HG03039 (cell line): ENCODE data around the gene LRRC2.
"Not testable (repeated sequence)": the region's sequence is repeated elsewhere in the genome, so short reads cannot be mapped to it uniquely, and the experiment has no call there.

Experiments used
- ATAC-seq: cut with Tn5 transposase; IDR thresholded peaks from one replicate; pipeline ENCODE4 v1.9.1; 2021; ENCODE audit warnings: mild to moderate bottlenecking, moderate library complexity; ENCODE audit not compliant: unreplicated experiment

LRRC2 gene

DNA sequence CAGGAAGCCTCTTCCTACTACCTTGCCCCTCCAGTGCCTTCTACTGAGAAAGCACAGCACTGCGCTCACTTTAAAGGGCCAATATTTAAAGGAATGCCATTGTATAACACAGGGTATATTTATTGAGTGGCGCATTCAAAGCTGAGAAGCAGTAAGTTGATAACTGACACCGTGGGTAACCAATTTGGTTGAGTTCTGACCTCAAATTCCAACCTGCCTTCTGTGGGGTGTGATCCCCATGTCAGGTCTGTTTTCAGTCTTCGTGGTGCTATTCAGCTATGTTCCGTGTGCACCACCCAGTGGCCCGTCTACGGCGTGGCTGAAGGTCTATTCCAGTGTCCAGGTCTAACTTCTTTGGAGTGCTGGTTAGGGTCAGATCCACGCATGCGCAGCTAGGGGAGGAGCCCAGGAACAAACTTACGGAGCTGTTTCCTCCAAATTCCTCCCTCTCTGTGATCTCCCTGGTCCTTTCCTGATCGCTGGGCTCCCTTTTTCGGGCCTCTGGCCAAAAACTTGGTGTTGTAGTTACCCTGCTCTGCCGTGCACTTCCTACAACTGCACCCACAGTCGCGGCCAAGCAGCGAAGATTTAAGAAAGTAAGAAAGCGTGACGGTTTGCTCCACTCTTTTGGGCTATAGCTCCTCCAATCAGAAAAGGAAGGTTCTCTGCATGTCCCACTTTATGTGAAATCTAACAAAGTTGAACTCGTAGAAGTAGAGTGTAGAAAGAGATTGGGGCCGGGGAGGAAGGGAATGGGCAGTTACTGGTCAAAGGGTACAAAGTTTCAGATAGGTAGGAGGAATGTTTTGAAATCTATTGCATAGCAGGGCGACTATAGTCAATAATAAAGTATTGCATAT is 7.7 kb downstream of the LRRC2 start:
- peak; percentile 77 for ATAC-seq

DNA sequence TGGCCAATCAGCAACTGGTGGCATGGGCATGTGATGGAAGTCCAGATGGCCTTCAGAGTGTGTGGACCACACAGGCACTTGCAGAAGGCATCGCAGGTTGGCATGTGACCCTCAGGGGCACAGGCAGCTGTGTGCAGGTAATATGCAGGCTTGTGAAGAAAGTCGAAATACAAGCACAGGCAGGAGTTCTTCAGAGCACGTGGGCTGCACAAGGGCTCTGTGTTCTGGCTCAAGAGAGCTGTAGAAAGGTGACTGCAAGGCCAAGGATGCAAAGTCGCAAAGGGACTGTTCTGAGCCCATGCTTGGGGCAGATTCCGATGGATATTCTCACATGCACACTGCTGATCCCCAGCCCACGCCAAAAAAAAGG is 8.3 kb downstream of the LRRC2 start:
- no peak for ATAC-seq

DNA sequence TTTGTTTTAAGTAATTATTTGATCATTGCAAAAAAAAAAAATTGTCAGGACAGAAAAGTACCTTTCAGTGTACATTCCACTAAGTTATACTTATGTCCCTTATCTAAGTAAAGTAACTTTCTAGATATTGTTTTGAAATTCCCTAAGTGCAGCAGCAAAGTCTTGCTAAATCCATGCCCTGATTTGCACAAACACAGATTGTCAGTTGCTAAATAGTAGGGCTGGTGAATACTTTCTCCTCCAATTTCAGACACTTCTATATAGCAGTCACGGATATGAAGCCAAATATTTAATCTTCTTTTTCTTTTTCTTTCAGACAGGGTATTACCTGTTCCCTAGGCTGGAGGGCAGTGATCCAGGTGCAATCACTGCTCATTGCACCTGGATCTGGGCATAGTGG is 12.9 kb downstream of the LRRC2 start:
- no peak for ATAC-seq

DNA sequence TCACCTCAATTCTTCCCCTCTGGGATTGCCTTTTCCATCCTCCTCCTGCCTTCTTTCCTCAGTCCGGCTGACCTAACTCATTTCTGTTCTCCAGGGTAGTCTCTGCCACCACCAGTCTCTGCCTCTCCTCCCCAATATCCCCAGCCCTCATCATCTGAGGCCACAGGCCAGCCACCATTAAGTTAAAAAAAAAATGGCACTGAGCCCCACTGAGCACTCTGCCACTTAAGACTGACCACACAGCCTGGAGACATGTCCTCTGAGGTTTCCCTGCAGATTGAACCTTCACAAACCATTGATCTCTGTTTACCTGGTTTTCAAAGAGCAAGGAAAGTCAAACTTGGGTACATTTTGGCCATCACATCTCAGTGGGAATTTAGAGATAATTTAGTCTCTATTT is 13.6 kb downstream of the LRRC2 start:
- ATAC-seq = no peak

- ATAC-seq = no peak
These were observed 14.5 kb downstream of the LRRC2 start for GRCh38 chr3:46551615-46552014.

GRCh38 chr3:46549989-46550388 is 16.1 kb downstream of the LRRC2 start:
- no peak for ATAC-seq

- ATAC-seq = no peak
These were observed 16.6 kb downstream of the LRRC2 start for GRCh38 chr3:46549408-46549904.

- ATAC-seq = not testable (repeated sequence)
These were observed 17.5 kb downstream of the LRRC2 start for GRCh38 chr3:46548611-46549010.

- no peak for ATAC-seq
These were observed 19.1 kb downstream of the LRRC2 start for GRCh38 chr3:46546896-46547440.

- ATAC-seq = no peak
These were observed 20.1 kb downstream of the LRRC2 start for GRCh38 chr3:46545818-46546630.

DNA sequence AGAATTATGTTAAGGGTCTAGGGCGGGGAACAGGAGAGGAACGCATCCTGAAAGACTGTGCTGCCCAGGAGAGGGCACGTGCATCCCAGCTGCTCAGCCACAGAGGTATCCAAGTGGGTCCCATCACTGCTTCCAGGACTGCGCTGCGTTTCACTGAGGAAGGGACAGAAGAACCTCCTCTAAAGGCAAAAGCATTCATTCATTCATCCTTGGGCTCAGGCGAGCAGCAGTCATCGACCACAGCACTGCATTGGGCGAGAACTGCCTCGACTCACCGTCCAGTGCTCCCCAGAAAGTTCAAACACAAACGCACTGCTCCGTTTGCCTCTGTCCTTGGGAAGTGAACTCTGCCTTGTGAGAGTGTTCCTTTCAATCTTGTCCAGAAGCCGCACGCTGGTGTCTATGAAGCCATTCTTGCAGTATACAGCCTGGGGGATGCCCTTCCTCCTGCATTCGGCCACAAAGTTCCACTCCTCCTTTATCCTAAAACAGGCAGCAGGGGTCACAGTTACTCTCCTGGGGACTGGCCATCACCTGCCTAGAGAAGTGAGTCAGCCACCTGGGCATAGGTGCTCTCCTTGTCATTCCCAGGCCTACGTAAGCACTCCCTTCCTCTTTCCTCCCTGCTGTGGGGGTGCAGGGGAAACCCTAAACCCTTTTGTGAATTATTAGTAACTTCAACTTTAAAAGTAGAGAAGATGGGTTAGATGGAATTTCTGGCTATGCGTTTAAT is 21.2 kb downstream of the LRRC2 start:
- ATAC-seq = no peak

GRCh38 chr3:46542801-46543201 is 23.3 kb downstream of the LRRC2 start:
- no peak for ATAC-seq

DNA sequence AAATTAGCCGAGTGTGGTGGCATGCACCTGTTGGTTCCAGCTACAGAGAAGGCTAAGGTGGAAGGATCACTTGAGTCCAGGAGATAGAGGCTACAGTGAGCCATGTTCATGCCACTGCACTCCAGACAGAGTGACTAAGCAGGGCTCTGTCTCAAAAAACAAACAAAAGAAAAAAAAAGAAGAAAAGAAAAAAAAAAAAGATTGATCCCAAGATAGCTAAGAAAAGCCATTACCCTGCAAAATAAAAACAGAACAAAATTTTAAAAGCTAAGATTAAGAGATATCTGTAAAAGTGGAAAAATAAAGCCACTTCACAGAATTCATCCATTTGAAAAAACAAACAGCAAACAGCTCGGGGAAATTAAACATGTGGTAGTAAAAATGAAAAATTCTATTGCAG is 23.8 kb downstream of the LRRC2 start:
- ATAC-seq = no peak

- no peak for ATAC-seq
These were observed 24.3 kb downstream of the LRRC2 start for GRCh38 chr3:46541835-46542234.

- no peak for ATAC-seq
These were observed 25.6 kb downstream of the LRRC2 start for GRCh38 chr3:46540550-46540949.

GRCh38 chr3:46539443-46540005 is 26.6 kb downstream of the LRRC2 start:
- no peak for ATAC-seq

DNA sequence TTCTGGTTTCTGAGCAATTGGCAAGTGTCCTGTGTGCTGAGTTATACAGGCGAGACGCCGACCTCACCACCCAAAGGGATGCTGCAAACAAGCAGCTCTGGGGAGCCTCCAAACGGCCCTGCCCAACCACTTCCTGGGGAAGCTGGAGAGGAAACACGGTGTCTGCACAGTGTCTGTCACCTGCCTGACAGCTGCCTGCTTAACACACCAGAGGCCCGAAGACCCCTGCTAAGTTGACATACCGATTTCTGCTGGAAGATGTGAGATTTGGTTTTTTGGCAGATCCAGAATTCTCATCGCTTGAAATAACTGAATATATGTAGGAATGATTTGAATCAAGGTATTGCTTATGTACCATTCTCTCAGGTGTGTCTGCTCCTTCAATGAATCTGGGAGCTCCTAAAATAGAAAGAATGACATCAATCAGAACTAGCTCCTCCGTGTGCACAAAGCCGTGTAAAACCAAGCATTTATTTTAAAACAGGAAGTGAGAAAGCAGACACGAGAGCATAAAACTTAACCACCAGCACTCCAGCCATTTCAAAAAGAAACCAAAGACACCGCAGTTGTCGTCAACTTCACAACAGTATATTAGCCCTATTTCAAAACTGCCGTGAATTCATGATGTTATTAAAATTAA is 27.2 kb downstream of the LRRC2 start:
- ATAC-seq = peak; percentile 74

DNA sequence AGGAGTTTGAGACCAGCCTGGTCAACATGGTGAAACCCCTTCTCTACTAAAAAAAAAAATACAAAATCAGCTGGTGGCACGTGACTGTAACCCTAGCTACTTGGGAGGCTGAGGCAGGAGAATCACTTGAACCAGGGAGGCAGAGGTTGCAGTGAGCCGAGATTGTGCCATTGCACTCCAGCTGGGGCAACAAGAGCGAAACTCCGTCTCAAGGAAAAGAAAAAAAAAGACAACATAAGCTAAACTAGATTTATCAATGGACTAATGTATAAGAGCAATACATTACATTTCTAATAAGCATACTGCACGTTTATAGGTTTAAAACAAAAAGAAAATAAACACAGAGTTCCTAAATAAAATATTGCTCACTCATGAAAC is 27.7 kb downstream of the LRRC2 start:
- not testable (repeated sequence) for ATAC-seq

- ATAC-seq = no peak
These were observed 28.3 kb downstream of the LRRC2 start for GRCh38 chr3:46537779-46538178.

GRCh38 chr3:46537316-46537715 is 28.8 kb downstream of the LRRC2 start:
- no peak for ATAC-seq
